PC-9 (cell line): ENCODE data around the gene HPDL. TPM values are rescaled to one million over a fixed set of nuclear protein-coding genes. Genes with fewer than 3 reads are reported as not detected.

Source experiments
- BruUV-seq: library from RNA; stranded (reverse); fragments of 400-500 nt; replicated peaks from 2 replicates; lab custom pipeline; 2021; lab: Mats Ljungman, UMichigan
- CTCF ChIA-PET: fragments of 300-600 bp; sonication (Branson Sonifier 250); formaldehyde crosslinking; loops from one replicate; lab custom pipeline; 2022; ENCODE audit warnings: antibody characterized with exemption; lab: Charles Lee
- POLR2A ChIA-PET: fragments of 300-600 bp; sonication (Branson Sonifier 250); formaldehyde crosslinking; loops from one replicate; lab custom pipeline; 2022; ENCODE audit warnings: antibody characterized with exemption; ENCODE audit not compliant: unreplicated experiment; lab: Charles Lee
- DNase-seq, 2 experiments: peaks; one replicate each; pipeline versions ENCODE4 v3.0.0 to v3.0.0-alpha.2; 2015 to 2022; ENCODE audit warnings: mixed read lengths in 1 of 2
- H2AFZ ChIP-seq: fragments of 200-600 bp; sonication (generic); 2 replicates; pipeline ENCODE4 v1.8.1; 2017; ENCODE audit warnings: antibody characterized with exemption
- H3F3A ChIP-seq: fragments of 200-600 bp; sonication (generic); 2 replicates; pipeline ENCODE4 v1.8.1; 2017; ENCODE audit warnings: antibody characterized with exemption, mild to moderate bottlenecking, low read depth; ENCODE audit not compliant: insufficient read depth
- H3K27ac ChIP-seq: fragments of 200-600 bp; sonication (generic); 2 replicates; pipeline ENCODE4 v1.6.1; 2016; ENCODE audit warnings: mixed run types
- H3K27me3 ChIP-seq: fragments of 200-600 bp; sonication (generic); 2 replicates; pipeline ENCODE4 v1.6.1; 2016; ENCODE audit warnings: low read depth, mixed run types; ENCODE audit not compliant: insufficient read depth
- H3K36me3 ChIP-seq: fragments of 200-600 bp; sonication (generic); 2 replicates; pipeline ENCODE4 v1.6.1; 2016; ENCODE audit warnings: low read depth, mixed run types
- H3K4me1 ChIP-seq: fragments of 200-600 bp; sonication (generic); replicated peaks from 2 replicates; pipeline ENCODE4 v1.6.1; 2016; ENCODE audit warnings: mixed run types; ENCODE audit not compliant: insufficient read depth
- H3K4me2 ChIP-seq: fragments of 200-600 bp; sonication (generic); 2 replicates; pipeline ENCODE4 v1.6.1; 2017; ENCODE audit warnings: mixed run types
- H3K4me3 ChIP-seq: fragments of 200-600 bp; sonication (generic); 2 replicates; pipeline ENCODE4 v1.6.1; 2016; ENCODE audit warnings: mixed run types
- H3K79me2 ChIP-seq: fragments of 200-600 bp; sonication (generic); 2 replicates; pipeline ENCODE4 v1.6.1; 2017; ENCODE audit warnings: low read depth, mixed run types
- H3K9me2 ChIP-seq: fragments of 200-600 bp; sonication (generic); 2 replicates; pipeline ENCODE4 v1.8.1; 2017; ENCODE audit warnings: mild to moderate bottlenecking; ENCODE audit not compliant: insufficient read depth
- H3K9me3 ChIP-seq: fragments of 200-600 bp; sonication (generic); 2 replicates; pipeline ENCODE4 v1.8.1; 2016; ENCODE audit warnings: low read depth; ENCODE audit not compliant: insufficient read depth
- H4K20me1 ChIP-seq: fragments of 200-600 bp; sonication (generic); 2 replicates; pipeline ENCODE4 v1.8.1; 2017; ENCODE audit not compliant: insufficient read depth
- EZH2 ChIP-seq: fragments of 200-600 bp; sonication (generic); IDR thresholded peaks from 2 replicates; pipeline ENCODE4 v1.8.0; 2017; ENCODE audit warnings: antibody characterized with exemption, low read depth
- intact Hi-C: fragments of 100-400 bp; cut with micrococcal nuclease; formaldehyde crosslinking; loops from one replicate; pipeline ENCODE4 v1.10.0; 2022; ENCODE audit not compliant: unreplicated experiment
- total RNA-seq: library from RNA; stranded (reverse); gene quantifications from 2 replicates; pipeline ENCODE4 v1.2.3, GENCODE V29; 2021
- TF ChIP-seq, protein P1 (sequence below): fragments of 200-600 bp; sonication (generic); conservative IDR thresholded peaks from 2 replicates; pipeline ENCODE4 v1.6.1; 2017; ENCODE audit warnings: mixed run types, antibody characterized with exemption, mild to moderate bottlenecking, moderate library complexity

Gene HPDL
- total RNA-seq, 1 experiment from 2014 or later: 10.4 TPM

DNA sequence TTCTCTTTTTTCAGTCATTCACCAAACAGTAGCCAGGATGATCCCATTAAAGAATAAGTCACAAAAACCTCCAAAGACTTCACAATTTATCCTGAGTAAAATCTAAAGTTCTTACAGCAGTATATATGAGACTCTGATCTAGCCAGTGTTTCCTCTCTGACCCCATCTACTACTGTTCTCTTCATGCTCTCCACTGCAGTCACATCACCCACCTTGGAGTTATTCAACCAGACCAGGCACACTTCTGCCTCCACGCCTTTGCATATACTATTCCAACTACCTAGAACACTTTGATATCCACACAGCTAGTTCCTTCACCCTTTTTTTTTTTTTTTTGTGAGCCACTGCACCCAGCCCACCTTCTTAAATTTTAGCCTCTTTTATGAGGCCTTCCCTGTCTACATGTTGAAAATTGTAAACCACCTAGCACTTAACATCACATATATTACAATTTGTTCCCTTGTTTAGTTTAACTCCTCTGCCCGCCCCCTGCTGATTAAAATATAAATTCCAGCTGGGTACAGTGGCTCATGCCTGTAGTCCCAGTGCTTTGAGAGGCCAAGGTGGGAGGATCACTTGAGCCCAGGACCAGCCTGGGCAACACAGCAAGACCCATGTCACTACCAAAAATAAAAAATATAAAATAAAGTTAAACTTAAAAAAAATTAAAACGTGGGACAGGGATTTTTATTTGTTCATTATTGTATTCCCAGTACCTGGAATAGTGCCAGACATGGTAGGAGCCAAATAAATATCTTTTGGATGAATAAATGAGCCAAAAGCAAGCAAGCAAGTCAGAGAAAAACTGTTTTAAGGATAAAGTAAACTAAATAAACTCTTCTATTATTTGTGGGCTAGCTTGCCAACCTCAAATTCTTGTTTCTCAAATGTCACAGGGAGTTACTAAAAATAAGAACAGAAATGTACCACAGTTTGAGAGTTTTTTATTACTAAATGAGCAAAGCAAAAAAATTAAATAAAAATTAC is 48.7 kb downstream of the HPDL start:
- Histone ChIP-seq H3K36me3 (no peaks in the 10 kb centered on the region), H3F3A (no peaks in the 10 kb centered on the region), H2AFZ (no peak overlapping the region), H3K9me3 (no peaks in the 10 kb centered on the region), H3K27ac (no peak overlapping the region), H3K27me3 (no peaks in the 10 kb centered on the region), H3K4me2 (no peak overlapping the region), H3K79me2 (no peaks in the 10 kb centered on the region), H3K9me2 (no peaks in the 10 kb centered on the region), H3K4me1 (no peaks in the 10 kb centered on the region), H4K20me1 (no peaks in the 10 kb centered on the region), H3K4me3 (no peak overlapping the region)
- POLR2A ChIA-PET: interaction anchor here (0.6 kb wide), 1 partner anchor 35 kb away, joined by 4 read pairs; the partner anchor contains the start of genes MUTYH and TOE1
- no peak for DNase-seq
- TF ChIP-seq, protein P1, sequence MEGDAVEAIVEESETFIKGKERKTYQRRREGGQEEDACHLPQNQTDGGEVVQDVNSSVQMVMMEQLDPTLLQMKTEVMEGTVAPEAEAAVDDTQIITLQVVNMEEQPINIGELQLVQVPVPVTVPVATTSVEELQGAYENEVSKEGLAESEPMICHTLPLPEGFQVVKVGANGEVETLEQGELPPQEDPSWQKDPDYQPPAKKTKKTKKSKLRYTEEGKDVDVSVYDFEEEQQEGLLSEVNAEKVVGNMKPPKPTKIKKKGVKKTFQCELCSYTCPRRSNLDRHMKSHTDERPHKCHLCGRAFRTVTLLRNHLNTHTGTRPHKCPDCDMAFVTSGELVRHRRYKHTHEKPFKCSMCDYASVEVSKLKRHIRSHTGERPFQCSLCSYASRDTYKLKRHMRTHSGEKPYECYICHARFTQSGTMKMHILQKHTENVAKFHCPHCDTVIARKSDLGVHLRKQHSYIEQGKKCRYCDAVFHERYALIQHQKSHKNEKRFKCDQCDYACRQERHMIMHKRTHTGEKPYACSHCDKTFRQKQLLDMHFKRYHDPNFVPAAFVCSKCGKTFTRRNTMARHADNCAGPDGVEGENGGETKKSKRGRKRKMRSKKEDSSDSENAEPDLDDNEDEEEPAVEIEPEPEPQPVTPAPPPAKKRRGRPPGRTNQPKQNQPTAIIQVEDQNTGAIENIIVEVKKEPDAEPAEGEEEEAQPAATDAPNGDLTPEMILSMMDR: no peak; the same call in 1 of the 2 replicates
- no peak for TF ChIP-seq EZH2
- CTCF ChIA-PET: interaction anchor here (0.6 to 0.7 kb wide), 2 partner anchors 82 to 147 kb away, joined by 7 to 8 read pairs; partner anchors contain the start of gene PRDX1
- intact Hi-C loops: no loop called here
- no TSS peak for BruUV-seq

DNA sequence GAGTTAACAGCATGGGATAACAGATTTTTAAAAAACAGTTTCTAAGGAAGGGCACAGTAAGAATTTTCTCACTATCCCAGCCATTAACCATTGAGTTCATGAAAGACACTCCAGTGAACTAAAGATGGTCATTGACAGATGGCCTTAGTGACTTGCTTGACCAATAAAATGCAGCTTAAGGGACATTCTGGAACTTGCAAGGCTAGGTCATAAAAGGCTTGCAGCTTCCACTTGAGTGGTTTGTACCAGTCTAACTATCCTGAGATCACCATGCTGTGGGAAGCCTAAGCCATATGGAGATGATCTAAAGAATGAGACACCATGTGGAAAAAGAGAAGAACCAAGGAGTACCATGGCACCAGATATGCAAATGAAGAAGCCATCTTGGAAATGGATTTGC is 51.5 kb downstream of the HPDL start:
- Histone ChIP-seq H3K9me2 (no peaks in the 10 kb centered on the region), H3K4me1 (no peaks in the 10 kb centered on the region), H3K27me3 (no peaks in the 10 kb centered on the region), H3K4me2 (no peak overlapping the region), H3F3A (no peaks in the 10 kb centered on the region), H3K27ac (no peak overlapping the region), H3K79me2 (no peaks in the 10 kb centered on the region), H3K9me3 (no peaks in the 10 kb centered on the region), H3K4me3 (no peak overlapping the region), H3K36me3 (no peaks in the 10 kb centered on the region), H4K20me1 (no peaks in the 10 kb centered on the region), H2AFZ (no peak overlapping the region)
- ChIA-PET POLR2A (no interaction called here), CTCF (no interaction called here)
- DNase-seq: no peak
- no peak for TF ChIP-seq EZH2
- TF ChIP-seq, protein P1: no peak
- no TSS peak for BruUV-seq
- intact Hi-C loops: no loop called here

Other genes with a start within 250 kb of the HPDL start
- 0.50 and 0.55 TPM in 2 replicates for gene ZSWIM5, start 120.3 kb upstream of the HPDL start, total RNA-seq
- 14.5 and 20.4 TPM in 2 replicates for gene TOE1, start 13.3 kb downstream of the HPDL start, total RNA-seq
- gene MUTYH, start 13.5 kb downstream of the HPDL start, total RNA-seq: 52.4 and 53.2 TPM in 2 replicates
- gene TESK2, start 164.3 kb downstream of the HPDL start, total RNA-seq: 13.8 and 17.5 TPM in 2 replicates
- 4.2 and 4.4 TPM in 2 replicates for gene CCDC163, start 173.2 kb downstream of the HPDL start, total RNA-seq
- 3.0 and 7.3 TPM in 2 replicates for gene MMACHC, start 173.4 kb downstream of the HPDL start, total RNA-seq
- gene PRDX1, start 195.0 kb downstream of the HPDL start, total RNA-seq: 1,455 and 1,838 TPM in 2 replicates
- gene AKR1A1, start 223.9 kb downstream of the HPDL start, total RNA-seq: 202 and 277 TPM in 2 replicates